RPMI7951 (cell line): ENCODE data around the gene TGFB1. TPM values are rescaled to one million over a fixed set of nuclear protein-coding genes. Genes with fewer than 3 reads are reported as not detected.
"Not testable (repeated sequence)": the region's sequence is repeated elsewhere in the genome, so short reads cannot be mapped to it uniquely, and the experiment has no call there.

ENCODE experiments used
- DNase-seq: peaks from one replicate; pipeline ENCODE4 v3.0.0-alpha.2; 2012; ENCODE audit warnings: low read depth
- total RNA-seq: library from RNA; depleted of rRNA; stranded (reverse); fragments of >200 nt; shearing (Covaris generic); gene quantifications from 2 replicates; pipeline ENCODE4 v1.2.3, GENCODE V29; 2014; rRNA removed

TGFB1 gene
- total RNA-seq, 1 experiment from 2014 or later, result 18.1 TPM

DNA sequence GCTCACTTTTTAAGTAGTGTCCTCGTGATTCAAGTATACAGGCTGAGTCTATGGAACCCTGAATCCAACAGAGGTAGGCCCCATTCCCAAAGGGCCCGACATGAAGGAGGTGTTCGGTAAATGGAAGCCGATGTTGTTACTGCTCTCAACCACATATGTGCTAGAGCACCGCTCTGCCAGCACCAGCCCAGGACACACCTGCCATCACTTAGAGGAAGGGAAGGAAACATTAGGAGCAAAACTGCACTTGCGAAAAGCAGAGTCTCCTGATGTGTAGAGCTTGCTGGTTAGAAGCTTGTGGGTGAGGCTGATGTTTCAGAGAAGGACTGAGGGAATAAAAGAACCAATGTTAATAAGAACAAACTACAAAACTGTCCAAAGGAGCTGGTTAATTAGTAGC, 53.2 kb downstream of the TGFB1 start:
- DNase-seq, result no peak

DNA sequence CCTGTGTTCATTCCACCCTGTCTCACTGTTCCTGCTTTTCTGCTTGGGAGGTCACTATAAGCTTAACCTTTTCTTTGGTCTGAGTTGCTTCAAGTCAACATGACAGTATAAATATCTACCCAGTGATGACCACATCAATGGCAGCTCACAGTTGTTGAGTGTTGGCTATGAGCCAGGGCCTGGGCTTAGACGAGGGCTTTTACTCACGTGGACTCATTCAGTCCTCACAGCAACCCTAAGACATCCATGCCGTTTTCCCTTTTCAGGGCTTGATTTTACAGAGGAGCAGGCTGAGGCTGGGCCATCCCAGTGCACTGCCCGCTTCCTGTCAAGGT, 54.0 kb downstream of the TGFB1 start:
- peak; percentile 85 for DNase-seq

DNA sequence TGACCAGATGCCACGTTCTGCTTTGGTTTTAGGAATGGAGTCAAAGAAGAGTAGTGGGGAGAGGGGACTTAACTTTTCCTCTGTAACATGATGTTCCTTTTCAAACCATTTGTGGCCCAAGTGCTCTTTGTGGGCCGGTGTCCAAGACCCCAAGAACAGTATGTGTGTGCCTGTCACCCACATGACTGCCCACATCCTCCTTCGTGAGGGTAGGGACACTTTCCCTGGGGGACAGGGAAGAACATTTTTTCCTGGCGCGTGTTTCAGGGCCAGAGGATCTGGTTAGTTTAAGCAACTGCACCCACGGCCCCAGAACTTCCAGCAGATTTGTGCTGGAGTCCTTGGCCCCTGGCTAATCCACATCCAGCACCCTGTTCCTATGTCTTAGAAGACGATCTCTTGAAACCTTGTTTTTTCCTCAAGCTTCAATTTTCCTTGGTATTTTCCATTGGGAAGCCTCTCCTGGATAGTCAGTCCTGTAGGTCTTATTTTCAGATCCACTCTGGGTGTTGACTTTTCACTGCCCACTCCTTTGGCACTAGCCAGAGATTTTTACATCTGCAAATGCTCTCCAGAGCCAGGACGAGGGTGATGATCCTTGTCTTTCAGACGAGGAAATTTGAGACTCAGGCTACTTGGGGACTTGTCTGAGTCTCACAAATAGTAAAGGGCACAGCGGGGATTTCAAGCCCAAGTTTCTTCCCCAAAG, 54.5 kb downstream of the TGFB1 start:
- DNase-seq, result no peak

DNA sequence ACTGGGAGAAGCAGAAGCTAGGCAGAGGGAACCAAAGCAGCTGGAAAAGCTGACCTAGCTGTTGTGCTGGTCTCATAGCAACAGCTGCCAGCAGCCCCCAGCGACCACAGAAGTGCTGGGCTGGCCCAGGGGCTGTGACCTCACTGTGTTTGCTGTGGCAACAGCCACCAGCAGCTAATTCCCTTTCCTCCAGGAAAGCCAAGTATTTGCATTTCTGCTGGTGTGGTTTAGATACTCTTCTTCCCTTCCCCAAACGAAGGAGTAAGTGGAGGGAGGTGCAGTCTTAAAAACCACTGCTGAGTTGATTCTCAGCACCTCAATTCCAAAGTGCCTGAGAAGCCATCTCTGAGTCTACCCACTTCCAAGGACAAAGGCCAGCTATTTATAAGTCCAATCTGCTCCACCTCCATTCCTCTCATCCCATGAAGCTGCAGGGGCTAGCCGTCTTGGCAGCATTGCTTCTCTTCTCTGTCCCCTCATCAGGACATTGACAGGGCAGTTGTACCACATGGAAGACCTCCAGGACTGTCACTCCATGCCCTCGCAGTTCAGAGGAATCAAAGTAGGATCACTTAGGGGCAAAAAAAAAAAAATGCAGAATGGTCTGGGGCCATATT, 55.3 kb downstream of the TGFB1 start:
- peak; percentile 86 for DNase-seq

DNA sequence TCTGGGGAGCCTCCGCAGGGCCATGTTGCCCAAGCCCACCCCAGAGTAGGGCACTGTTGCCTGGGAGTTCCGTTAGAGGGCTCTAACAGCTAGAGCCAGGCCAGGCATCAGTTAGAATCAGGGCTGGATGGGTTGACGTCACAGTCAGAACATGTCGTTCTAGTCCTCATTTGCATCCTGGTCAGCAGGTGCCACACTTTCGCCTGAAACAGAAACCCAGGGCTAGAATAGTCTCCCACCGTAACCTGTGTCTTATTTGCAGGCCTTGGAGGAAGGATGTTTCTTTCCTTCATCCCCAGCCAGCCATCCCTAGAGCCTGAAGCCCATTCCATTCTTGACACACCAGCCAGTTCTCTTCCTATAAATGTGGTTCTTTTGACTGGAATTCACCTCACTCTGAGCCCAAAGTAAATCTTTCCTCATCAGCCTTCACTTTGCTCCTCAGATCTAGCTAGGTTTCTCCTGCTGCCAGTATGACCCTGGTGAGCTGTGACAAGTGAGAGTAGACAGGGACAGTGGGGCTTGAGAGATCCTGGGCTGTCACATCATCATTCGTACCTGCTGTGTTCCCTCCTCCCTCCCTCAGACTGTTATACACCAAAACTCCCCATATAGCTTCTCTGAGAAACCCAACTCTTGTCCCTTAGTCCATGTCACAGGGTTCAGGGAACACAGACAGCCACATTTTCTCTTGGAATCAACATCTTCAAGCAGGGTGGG, 55.9 kb downstream of the TGFB1 start:
- no peak for DNase-seq

DNA sequence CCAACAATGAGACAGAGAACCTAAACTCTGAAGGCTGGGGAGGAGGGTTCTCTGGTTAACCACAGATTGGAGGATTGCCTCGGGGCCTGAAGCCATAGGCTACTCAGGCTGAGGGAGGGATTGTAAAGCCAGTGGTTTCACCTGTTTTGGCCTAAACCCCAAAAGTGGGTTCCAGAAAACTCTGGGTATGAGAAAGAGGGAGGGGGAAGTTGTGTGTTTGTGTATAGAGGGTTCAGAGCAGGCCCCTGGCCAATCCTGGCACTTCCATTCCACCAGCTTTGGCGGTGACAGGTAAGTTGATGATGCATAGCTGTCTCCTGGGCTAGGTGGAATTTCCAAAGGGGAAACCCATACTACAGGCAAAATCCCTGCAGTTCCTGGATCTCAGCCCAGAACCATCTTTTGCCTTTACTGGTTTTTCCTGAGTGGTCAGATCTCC, 57.3 kb downstream of the TGFB1 start:
- peak; percentile 24 for DNase-seq

DNA sequence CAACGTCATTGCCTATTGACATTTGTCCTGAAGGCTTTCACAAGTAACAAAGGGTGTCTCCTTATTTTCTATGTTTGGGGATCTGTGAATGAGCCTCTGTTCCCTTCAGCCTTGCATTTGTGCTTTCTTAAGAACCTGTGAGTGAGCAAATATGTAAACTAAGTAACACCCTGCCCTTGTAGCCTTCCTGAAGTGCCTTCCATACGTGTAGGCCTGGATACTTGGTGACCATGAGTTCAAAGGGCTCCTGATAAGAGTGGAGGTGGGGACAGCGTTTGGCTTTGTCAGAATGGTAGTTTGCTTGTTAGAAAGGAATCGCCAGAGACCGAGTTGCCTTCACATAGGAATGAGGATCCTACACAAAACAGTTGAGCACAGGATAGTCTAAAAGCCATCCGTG, 58.2 kb downstream of the TGFB1 start:
- no peak for DNase-seq

DNA sequence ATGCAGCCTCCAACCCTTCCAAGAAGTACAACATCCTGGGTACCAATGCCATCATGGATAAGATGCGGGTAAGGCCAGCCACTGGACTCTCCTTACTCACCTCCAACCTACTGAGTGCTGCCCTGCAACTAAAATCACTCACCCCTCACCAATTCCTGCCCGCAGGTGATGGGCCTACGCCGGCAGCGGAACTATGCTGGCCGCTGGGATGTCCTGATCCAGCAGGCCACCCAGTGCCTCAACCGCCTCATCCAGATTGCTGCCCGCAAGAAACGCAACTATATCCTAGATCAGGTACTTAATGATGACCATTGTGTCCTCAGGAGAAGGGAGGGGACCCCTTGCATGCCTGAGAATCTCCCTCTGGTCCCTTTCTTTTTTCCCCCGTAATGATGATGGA, 59.3 kb downstream of the TGFB1 start:
- no peak for DNase-seq

DNA sequence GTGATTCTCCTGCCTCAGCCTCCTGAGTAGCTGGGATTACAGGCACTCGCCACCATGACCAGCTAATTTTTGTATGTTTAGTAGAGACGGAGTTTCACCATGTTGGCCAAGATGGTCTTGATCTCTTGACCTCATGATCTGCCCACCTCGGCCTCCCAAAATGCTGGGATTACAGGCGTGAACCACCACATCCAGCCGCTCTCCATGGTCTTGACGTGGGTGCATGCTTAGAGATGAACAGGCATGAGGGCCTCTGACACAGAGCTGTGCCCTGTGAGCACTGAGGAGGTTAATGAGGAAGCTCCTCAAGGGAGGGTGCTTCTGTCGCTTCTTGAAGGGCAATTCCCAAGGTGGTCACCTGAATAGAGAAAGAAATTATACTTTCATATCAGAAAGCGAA, 63.9 kb downstream of the TGFB1 start:
- not testable (repeated sequence) for DNase-seq

DNA sequence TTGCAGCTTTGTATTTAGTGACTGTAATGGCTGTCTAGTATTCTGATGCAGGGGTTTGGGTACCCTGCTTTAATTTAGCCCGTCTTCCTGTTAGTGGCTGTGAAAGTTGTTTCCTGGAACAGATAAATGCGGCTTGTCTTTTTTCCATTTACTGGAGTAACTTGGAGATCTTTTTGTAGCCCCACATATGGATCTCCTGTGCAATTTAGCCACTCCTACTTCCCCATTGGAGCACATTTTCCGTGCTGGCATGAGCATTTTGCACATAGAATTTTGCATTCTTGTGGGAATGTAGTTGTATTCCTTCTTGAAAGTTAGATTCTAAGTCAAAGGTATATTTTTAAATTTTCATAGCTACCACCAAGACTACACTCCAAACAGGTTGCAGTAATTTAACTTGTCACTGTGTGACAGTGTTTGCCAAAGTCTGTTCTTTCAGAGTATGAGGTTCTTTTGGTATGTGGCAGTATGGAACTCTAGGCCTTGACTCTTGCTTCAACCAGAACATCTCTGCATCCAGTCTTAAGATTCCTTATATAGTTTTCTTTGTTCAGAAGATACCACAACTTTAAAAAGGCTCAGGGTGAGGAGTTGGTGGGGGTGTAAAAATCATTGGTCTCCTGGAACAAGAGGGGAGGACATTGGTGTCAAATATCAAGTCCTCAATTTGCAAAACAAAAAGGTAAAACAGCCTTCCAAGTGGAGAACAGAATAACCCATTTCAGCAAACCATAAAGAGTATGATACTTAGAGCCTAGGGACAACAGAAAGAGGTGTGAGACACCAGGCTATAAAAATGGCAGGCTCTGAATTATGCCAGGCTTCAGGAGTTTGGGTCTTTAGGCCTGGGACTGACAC, 64.8 kb downstream of the TGFB1 start:
- no peak for DNase-seq

Other genes with a start within 250 kb of the TGFB1 start
- not detected in 2 replicates for gene CYP2F1, start 239.5 kb downstream of the TGFB1 start, total RNA-seq
- gene CYP2S1, start 160.7 kb downstream of the TGFB1 start, total RNA-seq, result 4.4 and 10.3 TPM in 2 replicates
- 140 and 156 TPM in 2 replicates for gene AXL, start 134.7 kb downstream of the TGFB1 start, total RNA-seq
- 101 and 105 TPM in 2 replicates for gene HNRNPUL1, start 89.5 kb downstream of the TGFB1 start, total RNA-seq
- gene CCDC97, start 43.8 kb downstream of the TGFB1 start, total RNA-seq, result 8.2 and 9.3 TPM in 2 replicates
- gene B9D2, start 10.2 kb upstream of the TGFB1 start, total RNA-seq, result 10.9 and 12.9 TPM in 2 replicates
- gene TMEM91, start 22.6 kb upstream of the TGFB1 start, total RNA-seq, result 2.4 and 4.8 TPM in 2 replicates
- gene EXOSC5, start 43.4 kb upstream of the TGFB1 start, total RNA-seq, result 36.8 and 59.3 TPM in 2 replicates
- 77.3 and 112 TPM in 2 replicates for gene BCKDHA, start 43.9 kb upstream of the TGFB1 start, total RNA-seq
- not detected in 2 replicates for gene B3GNT8, start 73.5 kb upstream of the TGFB1 start, total RNA-seq
- 66.4 and 66.9 TPM in 2 replicates for gene DMAC2, start 86.0 kb upstream of the TGFB1 start, total RNA-seq
- gene ERICH4, start 89.2 kb upstream of the TGFB1 start, total RNA-seq, result not detected in 2 replicates
- not detected in 2 replicates for gene CEACAM21, start 222.2 kb upstream of the TGFB1 start, total RNA-seq